GM12865 (cell line): ENCODE measurements around the gene XPNPEP2.

ENCODE experiments used
- DNase-seq: peaks from one replicate; pipeline ENCODE4 v3.0.0; 2010; ENCODE audit warnings: low read depth
- H3K4me3 ChIP-seq: 2 replicates; pipeline ENCODE4 v1.5.1; 2011; ENCODE audit warnings: mild to moderate bottlenecking, low read depth, low read length, control low read depth
- TF ChIP-seq, protein P1 (sequence below): IDR thresholded peaks from 2 replicates; pipeline ENCODE4 v1.5.1; 2011; ENCODE audit warnings: low read length, control low read depth, low read depth, inconsistent platforms; ENCODE audit not compliant: insufficient read depth; ENCODE audit errors: missing control alignments

Gene XPNPEP2

DNA sequence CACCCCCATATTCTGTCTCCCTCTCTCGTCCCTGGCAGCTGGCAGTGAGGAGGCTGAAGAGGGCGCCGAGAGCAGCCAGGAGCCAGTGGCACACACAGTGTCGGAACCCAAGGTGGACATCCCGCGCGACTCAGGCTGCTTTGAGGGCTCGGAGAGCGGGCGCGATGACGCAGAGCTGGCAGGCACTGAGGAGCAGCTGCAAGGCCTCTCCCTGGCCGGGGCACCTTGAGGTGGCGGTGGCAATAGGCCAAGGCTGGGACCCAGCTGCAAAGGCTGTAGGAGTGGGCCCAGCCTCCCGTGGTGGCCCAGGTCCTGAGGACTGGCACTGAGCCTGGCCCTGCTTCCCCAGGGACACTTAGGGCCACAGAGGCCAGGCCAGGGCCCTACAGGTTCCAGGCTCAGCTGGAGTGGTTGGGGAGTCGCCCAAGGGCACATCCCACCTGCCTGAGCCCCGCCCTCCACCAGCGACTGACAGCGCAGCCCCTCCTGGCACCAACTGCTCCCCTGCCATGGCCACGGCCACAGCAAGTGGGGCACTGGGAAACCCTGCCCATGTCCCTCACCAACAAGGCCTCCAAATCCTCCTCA is 54.9 kb downstream of the XPNPEP2 start:
- DNase-seq, result no peak
- no peak overlapping the region for H3K4me3 ChIP-seq
- TF ChIP-seq, protein P1, sequence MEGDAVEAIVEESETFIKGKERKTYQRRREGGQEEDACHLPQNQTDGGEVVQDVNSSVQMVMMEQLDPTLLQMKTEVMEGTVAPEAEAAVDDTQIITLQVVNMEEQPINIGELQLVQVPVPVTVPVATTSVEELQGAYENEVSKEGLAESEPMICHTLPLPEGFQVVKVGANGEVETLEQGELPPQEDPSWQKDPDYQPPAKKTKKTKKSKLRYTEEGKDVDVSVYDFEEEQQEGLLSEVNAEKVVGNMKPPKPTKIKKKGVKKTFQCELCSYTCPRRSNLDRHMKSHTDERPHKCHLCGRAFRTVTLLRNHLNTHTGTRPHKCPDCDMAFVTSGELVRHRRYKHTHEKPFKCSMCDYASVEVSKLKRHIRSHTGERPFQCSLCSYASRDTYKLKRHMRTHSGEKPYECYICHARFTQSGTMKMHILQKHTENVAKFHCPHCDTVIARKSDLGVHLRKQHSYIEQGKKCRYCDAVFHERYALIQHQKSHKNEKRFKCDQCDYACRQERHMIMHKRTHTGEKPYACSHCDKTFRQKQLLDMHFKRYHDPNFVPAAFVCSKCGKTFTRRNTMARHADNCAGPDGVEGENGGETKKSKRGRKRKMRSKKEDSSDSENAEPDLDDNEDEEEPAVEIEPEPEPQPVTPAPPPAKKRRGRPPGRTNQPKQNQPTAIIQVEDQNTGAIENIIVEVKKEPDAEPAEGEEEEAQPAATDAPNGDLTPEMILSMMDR, result no peak

DNA sequence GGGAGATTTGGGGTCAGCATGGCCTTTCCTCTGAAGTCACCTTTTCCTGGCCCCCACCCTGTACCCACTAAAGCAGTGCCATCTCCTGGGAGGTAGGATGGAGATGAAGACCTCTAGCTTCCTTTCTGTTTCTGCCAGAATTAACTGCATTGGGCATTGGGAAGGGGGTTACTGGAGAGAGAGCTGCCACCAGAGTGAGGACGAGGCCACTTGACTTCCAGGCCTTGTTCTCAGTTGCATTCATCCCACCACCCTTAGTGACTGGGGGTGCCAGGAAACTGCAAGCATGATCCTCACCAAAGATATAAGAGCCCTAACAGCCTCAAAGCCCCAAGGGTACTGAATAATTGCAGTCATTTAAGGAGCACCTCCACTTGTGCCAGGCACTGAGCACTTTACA is 56.8 kb downstream of the XPNPEP2 start:
- TF ChIP-seq, protein P1, result no peak
- no peak for DNase-seq
- no peak overlapping the region for H3K4me3 ChIP-seq

DNA sequence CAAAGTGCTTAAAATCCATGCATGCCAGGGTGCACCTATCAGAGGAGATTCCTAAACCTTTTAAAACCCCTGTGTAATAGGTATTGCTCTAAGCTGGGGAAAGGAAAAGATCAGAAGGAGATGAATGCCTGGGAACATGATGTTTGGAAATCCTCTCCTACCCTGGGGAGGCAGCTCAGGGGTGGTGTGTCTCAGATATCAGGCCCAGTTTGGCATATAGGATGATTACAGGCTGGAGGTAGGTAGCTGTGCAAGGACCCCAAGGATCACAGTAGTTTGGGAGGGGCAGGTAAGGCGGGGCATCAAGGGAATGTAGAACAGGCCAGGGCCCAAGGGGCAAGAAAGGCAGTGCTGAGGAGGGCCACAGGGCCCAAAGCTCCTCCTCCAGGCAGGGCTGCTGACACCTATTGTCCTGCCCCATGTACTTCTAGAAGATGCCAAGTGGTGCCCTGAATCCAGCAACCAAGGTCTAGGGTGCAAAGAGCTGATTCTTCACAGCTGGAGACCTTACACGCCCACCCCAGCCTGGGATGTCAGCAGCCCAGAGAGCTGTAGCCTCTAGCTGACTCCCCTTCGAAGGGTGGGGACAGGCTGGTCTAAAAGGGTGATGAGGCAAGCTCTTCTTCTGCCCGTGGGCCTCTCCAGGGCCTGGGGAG is 58.6 kb downstream of the XPNPEP2 start:
- no peak overlapping the region for H3K4me3 ChIP-seq
- no peak for DNase-seq
- TF ChIP-seq, protein P1, result no peak

DNA sequence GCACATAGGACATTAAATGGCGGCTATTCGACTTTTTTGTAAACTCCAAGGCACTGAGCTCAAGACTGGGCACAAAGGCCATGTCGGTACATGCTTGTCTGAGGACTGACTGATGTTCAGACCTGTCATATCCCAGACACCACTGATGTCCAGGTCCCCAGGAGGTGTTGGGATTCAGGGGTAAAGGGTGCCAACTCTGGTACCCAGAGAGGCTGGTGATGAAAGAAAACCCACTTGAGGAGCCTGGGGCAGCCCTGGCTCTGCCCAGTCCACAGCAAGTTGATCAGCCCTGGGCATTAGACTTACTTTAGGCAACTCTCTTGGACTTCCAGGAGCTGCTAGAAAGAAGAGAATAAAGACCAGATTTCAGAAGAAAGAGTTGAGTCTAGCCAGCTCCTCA is 59.7 kb downstream of the XPNPEP2 start:
- DNase-seq, result no peak
- TF ChIP-seq, protein P1, result no peak
- H3K4me3 ChIP-seq, result no peak overlapping the region

DNA sequence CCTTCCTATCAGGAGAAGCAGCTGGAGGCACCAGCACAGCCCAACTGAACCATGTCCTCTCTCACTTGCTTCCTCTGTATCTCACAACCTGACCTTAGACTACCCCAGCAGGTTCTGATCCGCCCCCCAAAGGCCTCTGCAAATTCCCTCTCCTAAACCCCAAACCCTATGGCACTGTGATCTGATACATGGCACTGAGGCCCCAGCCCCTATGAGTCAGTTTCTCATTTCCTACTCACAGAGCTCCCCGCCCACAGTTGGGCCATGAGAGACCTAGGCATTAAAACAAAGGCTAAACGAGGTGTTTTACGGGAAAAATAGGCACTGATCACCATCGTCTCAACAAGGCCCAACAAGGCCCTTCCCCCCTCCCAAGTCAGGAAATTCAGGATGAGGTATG is 60.1 kb downstream of the XPNPEP2 start:
- DNase-seq, result no peak
- H3K4me3 ChIP-seq, result no peak overlapping the region
- TF ChIP-seq, protein P1, result no peak

DNA sequence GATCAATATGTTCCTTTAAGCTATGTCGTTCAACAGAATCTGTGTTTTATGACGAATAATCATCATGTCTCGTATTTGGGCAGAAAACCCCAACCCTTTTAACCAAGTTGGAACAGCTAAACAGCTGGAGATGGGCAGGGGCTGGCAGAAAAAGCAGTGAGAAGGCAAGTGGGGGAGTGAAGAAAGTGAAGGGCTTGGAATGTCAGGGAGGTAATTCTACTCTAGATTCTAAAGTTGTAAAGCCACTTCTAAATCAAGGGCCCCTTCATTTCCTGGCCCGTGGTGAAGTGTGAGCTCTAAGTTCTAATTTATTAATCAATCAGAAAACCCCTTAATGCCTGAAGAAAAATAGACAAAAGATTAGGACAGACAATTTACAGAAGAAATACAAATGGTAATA is 61.4 kb downstream of the XPNPEP2 start:
- H3K4me3 ChIP-seq, result no peak overlapping the region
- no peak for DNase-seq
- TF ChIP-seq, protein P1, result no peak

DNA sequence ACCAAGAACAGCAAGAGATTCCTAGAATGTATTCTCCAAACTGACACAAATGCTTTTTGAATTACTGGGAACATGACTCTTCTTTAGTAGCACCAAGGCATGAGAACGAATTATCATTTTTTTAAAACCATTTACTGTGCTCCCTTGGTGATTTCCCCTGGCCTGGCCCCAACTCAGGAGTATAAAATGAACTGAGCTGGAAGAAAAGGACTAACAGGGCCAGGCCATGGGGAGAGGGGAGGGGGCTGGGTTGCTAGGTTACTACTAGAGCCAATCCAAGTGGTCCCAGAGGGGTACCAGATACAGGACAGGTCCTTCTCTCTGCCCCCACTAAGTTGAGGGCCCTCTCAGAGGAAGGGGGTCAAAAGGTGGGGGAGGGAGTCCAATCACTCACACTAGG is 64.1 kb downstream of the XPNPEP2 start:
- DNase-seq, result no peak
- TF ChIP-seq, protein P1, result no peak
- no peak overlapping the region for H3K4me3 ChIP-seq
